Ectodermal cell (in vitro differentiated cells): ENCODE results near the gene EYS.

Experiments used
- H3K27ac ChIP-seq: 2 replicates; pipeline ENCODE4 v1.7.0; 2013; ENCODE audit warnings: mild to moderate bottlenecking, low read depth, low read length; ENCODE audit not compliant: insufficient read depth, poor library complexity, severe bottlenecking
- H3K27me3 ChIP-seq: 2 replicates; pipeline ENCODE4 v1.7.0; 2013; ENCODE audit warnings: mild to moderate bottlenecking, low read length; ENCODE audit not compliant: insufficient read depth, control insufficient read depth, poor library complexity, severe bottlenecking
- H3K36me3 ChIP-seq: one replicate; pipeline ENCODE4 v1.7.0; 2013; ENCODE audit warnings: low read length; ENCODE audit not compliant: control insufficient read depth, insufficient read depth
- H3K4me1 ChIP-seq: one replicate; pipeline ENCODE4 v1.7.0; 2013; ENCODE audit warnings: low read length; ENCODE audit not compliant: control insufficient read depth, insufficient read depth
- H3K4me3 ChIP-seq: 2 replicates; pipeline ENCODE4 v1.7.0; 2013; ENCODE audit warnings: low read depth, low read length, control low read depth; ENCODE audit not compliant: insufficient read depth
- H3K9me3 ChIP-seq: 2 replicates; pipeline ENCODE4 v1.7.0; 2013; ENCODE audit warnings: mild to moderate bottlenecking, low read length, moderate library complexity; ENCODE audit not compliant: control insufficient read depth
- WGBS, 2 experiments: methylation state at CpG; one replicate each; pipeline ENCODE4 v1.1.7; 2013; ENCODE audit warnings: missing lambda C conversion rate in 2 of 2; 5-methylcytosine and 5-hydroxymethylcytosine counted together

The EYS gene

DNA sequence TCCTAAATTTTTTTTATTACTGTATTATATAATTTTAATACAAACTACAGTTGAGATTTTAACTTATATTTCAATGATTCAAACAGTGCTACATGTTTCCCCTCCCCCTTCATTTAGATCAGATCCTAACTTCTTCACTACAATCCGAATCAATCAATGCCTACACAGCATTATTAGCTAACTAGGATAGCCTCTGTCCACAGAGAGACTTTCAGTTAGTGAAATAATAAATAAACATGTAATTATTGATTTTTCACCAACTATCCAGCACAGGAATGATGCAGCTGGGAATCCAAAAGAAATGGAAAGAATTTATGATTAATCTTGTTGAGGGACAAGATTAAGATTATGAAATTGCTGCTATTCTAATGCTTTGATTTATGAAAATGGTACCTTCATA lies 1907.7 kb downstream of the EYS start:
- WGBS, 2 experiments = 86% methylated on average over 1 of the region's 1 CpG; no CpG with 5 or more reads in 1 of the 2 experiments
- Histone ChIP-seq H3K4me1 (no peaks in the 10 kb centered on the region), H3K36me3 (no peaks in the 10 kb centered on the region), H3K27me3 (no peaks in the 10 kb centered on the region), H3K27ac (no peak overlapping the region), H3K9me3 (no peaks in the 10 kb centered on the region), H3K4me3 (no peak overlapping the region)

DNA sequence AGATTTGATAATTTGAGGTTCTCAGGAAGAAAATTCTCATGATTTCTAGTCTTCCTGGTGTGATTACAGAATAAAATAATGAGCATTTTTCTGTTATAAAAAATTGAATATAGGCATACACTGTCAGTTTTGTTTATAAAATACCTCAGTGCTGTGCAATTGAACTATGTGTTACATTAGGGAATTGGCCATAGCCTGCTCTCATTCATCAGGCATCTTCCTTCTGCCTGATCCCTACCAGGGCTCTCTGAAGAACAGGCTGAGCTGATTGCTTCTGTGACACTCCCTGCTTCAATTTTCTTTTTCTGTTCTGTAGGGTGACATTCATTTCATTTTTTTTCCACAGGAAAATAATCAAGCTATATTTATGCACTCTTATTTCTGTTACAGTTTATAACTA lies 1908.6 kb downstream of the EYS start:
- H3K36me3 ChIP-seq = no peaks in the 10 kb centered on the region
- no peaks in the 10 kb centered on the region for H3K4me1 ChIP-seq
- no peak overlapping the region for H3K4me3 ChIP-seq
- no peaks in the 10 kb centered on the region for H3K27me3 ChIP-seq
- no peaks in the 10 kb centered on the region for H3K9me3 ChIP-seq
- H3K27ac ChIP-seq = no peak overlapping the region

DNA sequence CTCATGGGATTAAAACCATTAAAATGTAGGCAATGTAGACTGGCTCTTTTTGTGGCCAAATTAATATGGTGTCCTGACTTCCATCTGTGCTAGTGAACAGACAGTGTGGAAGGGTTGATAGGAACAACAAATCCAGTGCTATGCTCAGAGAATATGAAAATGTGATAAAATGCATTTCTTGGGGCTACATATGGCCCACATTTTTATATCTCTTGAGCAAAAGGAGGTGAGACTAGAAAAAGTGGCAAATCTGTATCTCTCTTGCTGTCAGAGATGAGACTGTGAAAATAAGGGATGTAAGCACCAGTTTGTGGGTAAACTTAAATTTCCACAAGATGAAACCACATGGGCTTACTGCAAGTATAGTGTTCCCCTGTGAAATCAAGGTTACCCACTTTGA lies 1909.3 kb downstream of the EYS start:
- no peaks in the 10 kb centered on the region for H3K4me1 ChIP-seq
- no peaks in the 10 kb centered on the region for H3K36me3 ChIP-seq
- H3K27ac ChIP-seq = no peak overlapping the region
- no peaks in the 10 kb centered on the region for H3K9me3 ChIP-seq
- H3K4me3 ChIP-seq = no peak overlapping the region
- H3K27me3 ChIP-seq = no peaks in the 10 kb centered on the region

DNA sequence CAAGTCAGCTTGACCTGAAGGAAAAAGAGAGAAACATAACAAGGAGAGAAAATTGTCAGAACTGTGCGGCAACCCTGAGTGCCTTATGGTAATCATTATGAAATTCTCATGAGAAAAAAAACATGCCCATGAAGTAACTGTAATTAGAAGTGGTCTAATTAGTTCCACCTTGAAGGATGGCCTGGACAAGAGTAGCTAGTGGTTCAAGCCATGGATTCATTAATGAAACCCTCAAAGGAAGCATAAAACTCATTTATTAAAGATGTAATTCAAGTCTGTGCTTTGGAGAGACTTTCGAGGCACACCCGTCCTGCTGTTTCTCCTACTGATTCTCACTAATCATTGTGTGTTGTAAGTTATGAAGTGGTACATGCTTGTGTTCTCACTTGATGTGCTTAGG lies 1911.2 kb downstream of the EYS start:
- Histone ChIP-seq H3K36me3 (no peaks in the 10 kb centered on the region), H3K9me3 (no peaks in the 10 kb centered on the region), H3K4me1 (no peaks in the 10 kb centered on the region), H3K27ac (no peak overlapping the region), H3K27me3 (no peaks in the 10 kb centered on the region), H3K4me3 (no peak overlapping the region)
- WGBS, 2 experiments = 88 to 94% methylated on average over 3 of the region's 3 CpGs

DNA sequence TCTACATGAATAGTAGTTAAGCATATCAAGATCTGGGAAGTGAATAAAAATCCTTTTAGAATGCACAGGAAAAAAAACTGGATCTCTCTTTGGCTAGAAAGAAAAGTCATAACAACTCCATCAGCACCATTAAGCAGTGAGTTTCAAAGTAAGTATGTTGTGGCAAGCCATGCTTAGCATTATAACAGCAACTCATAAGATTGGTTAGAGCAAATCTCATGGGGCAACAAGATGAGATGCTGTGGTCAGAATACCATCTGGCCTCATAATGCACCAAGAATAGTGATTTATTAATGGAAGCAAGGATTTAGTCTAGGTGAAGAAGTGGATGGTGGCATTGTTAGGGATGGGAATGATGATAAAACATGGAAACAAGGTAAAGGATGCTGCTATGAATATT lies 1912.0 kb downstream of the EYS start:
- Histone ChIP-seq H3K27me3 (no peaks in the 10 kb centered on the region), H3K9me3 (no peaks in the 10 kb centered on the region), H3K4me3 (no peak overlapping the region), H3K36me3 (no peaks in the 10 kb centered on the region), H3K27ac (no peak overlapping the region), H3K4me1 (no peaks in the 10 kb centered on the region)

DNA sequence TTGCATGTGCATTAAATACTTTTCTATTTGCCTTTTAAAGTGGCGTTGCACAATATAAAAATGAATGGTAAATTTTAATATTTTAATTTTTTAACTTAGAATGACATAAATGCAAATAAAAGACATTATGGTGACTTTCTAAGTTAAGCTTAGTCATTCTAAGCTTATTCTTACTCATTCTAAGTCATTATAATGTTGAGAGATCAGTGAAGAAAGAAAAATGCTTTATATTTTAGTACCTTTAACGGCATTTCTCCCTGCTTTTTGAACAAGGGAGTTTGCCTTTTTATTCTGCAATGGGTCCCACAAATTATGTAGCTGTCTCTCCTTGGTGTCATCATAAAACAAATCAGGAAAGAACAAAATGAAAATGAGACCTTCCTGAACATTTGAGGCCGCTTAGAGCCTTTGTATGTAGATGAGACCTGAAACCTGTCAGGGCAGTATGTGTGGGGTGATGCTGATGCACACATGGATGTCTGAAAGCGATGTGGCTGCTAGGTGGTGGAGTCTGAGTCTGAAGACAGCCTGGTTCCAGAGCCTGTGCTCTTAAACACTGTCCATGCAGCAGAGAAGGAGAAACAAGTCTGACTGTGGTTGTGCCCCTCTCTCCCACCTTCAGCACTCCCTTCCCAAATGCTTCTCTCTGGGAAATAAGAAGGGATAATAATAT lies 1913.4 kb downstream of the EYS start:
- H3K9me3 ChIP-seq = no peaks in the 10 kb centered on the region
- H3K27me3 ChIP-seq = no peaks in the 10 kb centered on the region

DNA sequence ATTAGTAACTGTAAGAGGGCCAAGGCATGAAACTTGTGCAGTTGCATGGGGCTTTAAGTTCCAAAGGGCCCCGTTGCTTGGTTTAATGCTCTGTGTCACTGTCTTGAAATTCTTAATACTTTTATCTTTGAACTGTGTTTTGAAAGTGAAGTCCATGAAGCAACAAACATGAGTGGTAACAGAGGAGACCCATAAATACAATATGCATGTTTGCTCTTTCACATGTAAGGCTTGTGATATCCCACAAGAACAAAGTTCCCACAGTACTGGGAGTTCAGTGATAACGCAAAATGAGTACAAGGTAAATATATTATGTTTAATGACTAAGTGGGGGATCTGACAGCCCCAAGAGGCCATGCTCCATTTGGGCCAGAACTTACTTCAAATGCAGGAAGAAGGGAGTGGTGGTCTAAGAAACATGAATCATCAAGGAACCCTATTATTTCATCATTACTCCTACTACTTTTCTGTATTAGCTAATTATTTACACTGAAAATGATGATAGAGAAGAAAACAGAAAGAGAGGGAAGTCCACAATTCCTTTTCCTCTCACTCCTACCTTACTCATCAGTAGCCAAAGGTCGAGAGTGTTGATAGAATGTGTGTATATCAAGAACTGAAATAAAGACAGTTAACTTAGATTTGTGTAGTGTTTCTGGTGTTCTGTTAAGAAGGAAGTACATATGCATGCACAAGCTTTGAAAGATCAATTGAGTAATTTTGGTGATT lies 1914.1 kb downstream of the EYS start:
- H3K27me3 ChIP-seq = no peaks in the 10 kb centered on the region
- H3K4me3 ChIP-seq = no peak overlapping the region
- H3K27ac ChIP-seq = no peak overlapping the region
- peaks cover 6% of the 10 kb centered on the region for H3K4me1 ChIP-seq
- no peaks in the 10 kb centered on the region for H3K36me3 ChIP-seq
- no peaks in the 10 kb centered on the region for H3K9me3 ChIP-seq
- WGBS, 2 experiments = 83 to 90% methylated on average over 3 of the region's 3 CpGs

More for the DNA sequence above, 1913.4 kb downstream of the EYS start:
- peaks cover 1% of the 10 kb centered on the region for H3K4me1 ChIP-seq
- H3K27ac ChIP-seq = no peak overlapping the region
- no peak overlapping the region for H3K4me3 ChIP-seq
- H3K36me3 ChIP-seq = no peaks in the 10 kb centered on the region
- WGBS, 2 experiments = 94 to 95% methylated on average over 3 to 4 of the region's 4 CpGs

DNA sequence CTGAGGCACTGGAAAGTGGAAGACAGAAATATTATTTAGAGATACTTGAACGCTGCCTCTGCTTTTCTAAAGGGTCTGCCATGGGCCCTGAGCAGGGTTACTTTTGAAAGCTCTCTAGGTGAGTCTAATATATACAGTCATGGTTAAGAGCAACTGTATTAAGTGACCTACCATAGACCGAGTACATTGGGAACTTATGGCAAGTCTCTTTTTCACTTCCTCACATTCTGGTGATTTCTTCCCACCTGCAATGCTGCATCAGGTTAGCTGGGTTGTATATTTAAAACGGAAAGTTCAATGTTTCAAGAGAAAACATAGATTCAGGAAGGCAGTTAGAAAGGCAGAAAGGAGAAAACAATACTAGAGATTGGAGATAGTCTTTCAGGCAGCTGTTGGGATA lies 1916.7 kb downstream of the EYS start:
- Histone ChIP-seq H3K27me3 (no peaks in the 10 kb centered on the region), H3K4me3 (no peak overlapping the region), H3K9me3 (no peaks in the 10 kb centered on the region), H3K36me3 (no peaks in the 10 kb centered on the region), H3K27ac (no peak overlapping the region), H3K4me1 (peaks cover 6% of the 10 kb centered on the region)
- 84 to 92% methylated on average over 3 of the region's 3 CpGs for WGBS, 2 experiments

DNA sequence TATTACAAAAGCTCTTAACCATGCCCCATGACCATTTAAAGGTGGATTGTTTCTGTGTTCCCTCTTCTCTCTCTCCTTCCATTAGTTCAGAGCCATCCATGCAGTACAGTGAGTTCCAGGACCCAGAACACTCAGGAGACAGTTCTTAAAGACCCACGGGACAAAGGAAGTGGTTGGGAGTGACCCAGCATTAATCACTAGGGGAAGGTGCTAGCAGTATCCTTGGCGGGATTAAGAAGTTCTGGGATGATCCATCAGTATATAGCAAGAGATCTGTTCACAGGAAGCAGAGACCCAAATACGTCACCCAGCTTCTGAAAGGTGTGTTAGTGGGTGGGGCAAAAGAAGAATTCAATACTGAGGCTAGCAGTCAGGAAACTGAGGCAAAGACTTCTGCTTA lies 1917.3 kb downstream of the EYS start:
- Histone ChIP-seq H3K27ac (no peak overlapping the region), H3K36me3 (no peaks in the 10 kb centered on the region), H3K4me1 (peaks cover 6% of the 10 kb centered on the region), H3K4me3 (no peak overlapping the region), H3K27me3 (no peaks in the 10 kb centered on the region), H3K9me3 (no peaks in the 10 kb centered on the region)
- WGBS, 2 experiments = 93 to 95% methylated on average over 3 of the region's 3 CpGs

DNA sequence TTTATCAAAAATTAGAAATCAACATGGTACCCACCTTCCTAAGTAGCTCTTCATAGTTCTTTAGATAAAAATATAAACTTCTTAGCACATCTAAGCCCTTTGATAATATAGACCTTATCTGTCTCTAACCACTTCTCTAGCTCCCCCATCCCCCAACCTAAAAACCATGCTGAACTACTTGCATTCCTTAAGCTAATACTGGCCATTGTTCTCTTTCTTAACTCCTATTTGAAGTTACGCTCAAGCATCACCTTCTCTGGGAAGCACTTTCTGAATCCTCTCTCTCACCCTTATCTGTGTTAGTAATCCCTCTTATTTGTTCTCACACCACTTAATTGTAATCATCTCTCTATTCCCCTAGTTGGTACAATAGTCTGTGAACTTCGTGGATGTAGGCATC lies 1918.5 kb downstream of the EYS start:
- Histone ChIP-seq H3K9me3 (no peaks in the 10 kb centered on the region), H3K4me1 (peaks cover 6% of the 10 kb centered on the region), H3K4me3 (no peak overlapping the region), H3K36me3 (no peaks in the 10 kb centered on the region), H3K27ac (no peak overlapping the region), H3K27me3 (no peaks in the 10 kb centered on the region)
- WGBS, 2 experiments = 67 to 90% methylated on average over 2 of the region's 2 CpGs
